SIG-M5 (cell line): ENCODE results near the gene PYGL.
"Not testable (repeated sequence)": the region's sequence is repeated elsewhere in the genome, so short reads cannot be mapped to it uniquely, and the experiment has no call there.

Source experiments
- DNase-seq: peaks from one replicate; lab custom pipeline; 2025; lab: John Stamatoyannopoulos, UW

Gene PYGL

DNA sequence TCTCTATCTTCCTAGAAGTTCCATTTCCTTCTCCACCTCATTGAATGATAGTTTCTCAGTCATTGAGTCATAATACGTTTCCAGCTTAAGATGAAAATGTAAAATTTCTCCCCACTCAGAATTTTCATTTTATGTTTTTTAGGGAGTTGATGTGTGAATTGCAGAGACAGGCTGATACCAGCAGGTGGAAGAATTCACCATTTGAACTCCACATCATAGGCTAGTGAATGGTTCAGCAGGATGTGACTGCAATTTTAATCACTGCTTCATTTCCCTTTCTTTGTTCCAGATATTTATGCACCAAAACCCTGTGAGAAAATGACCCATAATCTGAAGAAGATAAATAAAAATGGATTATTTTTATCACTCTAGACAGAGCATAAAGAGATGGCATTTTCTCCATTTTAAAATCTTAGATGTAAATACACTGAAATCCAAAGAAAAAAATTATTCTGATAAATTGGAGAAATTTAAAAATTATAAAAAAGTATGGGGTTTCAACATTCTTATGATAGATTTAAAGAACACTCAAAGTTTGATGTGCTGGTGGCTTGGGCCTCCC is 10.6 kb upstream of the PYGL start:
- no peak for DNase-seq

DNA sequence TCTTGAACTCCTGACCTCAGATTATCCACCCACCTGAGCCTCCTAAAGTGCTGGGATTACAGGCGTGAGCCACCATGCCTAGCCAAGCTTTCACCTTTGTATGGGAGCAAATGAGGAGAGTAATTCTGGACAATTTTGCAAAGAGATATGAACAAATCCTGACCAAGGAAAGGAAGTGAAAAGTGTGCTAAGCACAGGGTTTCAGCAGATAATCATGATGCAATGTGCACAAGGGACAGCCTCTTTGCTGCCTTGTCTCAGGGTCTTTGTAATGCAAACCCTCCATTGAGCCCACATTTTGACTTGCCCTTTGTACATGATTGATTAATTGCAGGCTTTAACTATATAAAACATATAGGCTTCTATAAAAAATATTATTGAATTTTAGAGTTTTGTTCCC is 9.2 kb upstream of the PYGL start:
- DNase-seq: no peak

DNA sequence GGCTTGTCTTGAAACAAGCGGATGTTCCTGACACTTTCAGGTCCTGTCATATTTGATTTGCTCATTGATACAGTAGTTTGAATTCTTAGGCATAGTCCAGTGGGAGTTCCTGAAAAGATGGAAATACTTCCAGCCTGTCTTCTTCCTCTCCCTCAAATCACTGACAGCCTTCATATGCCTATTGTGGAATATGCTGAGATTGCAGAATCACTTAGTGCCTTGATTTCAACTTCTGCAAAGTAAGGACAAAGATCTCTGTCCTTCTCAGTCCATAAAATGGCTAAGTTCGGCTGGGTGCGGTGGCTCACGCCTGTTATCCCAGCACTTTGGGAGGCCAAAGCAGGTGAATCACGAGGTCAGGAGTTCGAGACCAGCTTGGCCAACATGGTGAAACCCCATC is 6.7 kb upstream of the PYGL start:
- DNase-seq: no peak

DNA sequence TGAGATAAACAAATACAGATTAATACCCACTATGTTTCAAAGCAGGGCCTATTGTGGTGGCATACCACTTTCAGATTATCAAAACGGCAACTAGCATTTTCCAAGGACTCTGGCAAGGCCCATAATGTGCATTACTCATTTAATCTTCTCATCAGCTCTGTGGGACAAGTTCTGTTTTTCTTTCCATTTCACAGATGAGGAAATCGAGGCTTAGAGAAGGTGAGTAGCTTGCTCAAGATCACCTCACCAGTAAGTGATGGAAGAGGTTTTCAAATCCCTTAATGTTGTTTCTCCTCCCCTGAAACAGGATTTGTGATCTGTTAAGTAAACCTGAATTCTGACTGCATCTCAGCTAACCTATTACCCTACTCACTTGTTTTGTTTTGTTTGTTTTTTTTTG is 3.9 kb upstream of the PYGL start:
- DNase-seq: no peak

DNA sequence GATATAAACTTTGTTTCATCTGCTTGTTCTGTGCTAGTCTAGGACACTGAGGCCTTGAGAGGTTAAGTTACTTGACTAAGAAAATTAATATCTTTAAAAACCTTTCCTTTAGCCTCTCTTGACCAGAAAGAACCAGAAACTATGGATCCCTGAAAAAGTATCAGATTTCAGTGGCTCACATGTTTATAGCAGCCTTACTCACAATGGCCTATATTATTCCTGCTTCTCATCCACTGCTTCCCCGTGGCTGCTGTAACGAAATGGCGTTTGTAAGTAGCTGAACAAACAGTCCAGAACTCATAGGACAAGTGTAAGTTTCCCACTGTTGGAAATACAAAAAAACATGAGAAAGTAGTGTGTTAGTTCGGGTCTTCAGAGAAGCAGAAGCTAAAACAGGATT is 3.2 kb upstream of the PYGL start:
- no peak for DNase-seq

DNA sequence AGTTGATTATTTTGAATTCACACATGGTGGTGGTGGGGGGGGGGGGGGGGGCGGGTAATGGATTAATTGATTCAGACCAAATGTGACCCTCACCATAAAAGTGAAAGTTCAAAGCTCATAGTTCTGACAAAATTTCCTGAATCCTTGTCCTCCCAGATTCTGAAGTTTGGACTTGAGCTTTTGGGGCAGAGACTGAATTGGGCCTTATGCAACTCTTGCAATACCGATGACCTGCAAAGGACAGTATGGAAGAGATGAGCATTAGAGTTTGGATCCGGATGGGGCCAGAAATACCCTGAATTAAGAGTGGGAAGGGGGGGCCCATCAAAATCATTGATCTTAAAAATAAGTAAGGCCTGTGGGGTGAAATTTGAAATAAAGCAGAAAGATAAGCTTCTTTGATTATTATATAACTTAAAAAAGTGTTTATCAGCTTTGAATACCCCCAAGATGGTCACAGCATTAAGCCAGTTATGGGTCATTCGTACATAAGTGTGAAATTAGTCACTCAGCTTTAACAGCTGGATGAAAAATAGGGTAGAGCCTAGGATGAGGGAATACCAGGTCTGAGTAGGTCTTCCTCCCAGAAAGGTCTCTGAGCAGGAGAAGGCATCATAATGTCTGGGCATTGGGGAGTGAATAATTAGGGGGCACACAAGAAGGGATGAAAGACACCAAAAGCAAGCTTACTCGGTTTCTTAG is 2.1 kb upstream of the PYGL start:
- no peak for DNase-seq

DNA sequence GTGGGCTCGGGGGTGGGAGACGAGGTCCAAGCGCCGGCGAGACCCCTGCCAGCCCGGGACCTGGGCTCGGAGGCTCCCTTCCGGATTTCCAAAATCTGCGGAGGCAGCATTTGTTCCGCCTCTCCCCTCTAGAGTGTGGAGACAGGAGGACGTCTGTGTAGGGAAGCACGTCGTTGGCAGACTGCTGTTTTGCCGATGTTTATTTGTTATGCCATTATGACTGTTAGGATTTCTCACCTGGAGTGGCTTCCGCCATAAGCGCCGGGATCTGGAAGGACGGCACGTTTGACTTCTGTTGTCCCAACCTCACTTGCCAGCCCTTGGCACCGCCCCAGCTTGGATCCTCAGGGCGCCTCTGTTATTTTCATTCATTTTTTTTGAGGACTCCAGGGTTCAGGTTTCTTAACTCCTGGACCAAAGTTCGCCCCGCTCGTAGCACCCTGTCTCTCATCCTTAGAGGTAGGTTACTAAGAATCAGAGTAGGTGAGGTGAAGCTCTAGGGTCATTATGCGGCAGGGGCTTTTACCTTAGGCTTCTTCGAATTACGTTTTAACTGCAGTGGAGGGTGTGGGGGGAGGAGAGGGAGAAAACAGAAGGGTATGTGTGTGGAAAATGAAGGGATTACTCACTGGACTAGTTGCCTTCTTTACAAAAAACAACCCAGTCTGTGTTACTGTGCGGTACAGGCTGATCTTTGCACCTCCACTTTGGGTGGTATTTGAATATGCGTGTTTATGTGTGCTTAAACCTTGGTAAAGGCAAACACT is 547 bp upstream of the PYGL start:
- DNase-seq: no peak

DNA sequence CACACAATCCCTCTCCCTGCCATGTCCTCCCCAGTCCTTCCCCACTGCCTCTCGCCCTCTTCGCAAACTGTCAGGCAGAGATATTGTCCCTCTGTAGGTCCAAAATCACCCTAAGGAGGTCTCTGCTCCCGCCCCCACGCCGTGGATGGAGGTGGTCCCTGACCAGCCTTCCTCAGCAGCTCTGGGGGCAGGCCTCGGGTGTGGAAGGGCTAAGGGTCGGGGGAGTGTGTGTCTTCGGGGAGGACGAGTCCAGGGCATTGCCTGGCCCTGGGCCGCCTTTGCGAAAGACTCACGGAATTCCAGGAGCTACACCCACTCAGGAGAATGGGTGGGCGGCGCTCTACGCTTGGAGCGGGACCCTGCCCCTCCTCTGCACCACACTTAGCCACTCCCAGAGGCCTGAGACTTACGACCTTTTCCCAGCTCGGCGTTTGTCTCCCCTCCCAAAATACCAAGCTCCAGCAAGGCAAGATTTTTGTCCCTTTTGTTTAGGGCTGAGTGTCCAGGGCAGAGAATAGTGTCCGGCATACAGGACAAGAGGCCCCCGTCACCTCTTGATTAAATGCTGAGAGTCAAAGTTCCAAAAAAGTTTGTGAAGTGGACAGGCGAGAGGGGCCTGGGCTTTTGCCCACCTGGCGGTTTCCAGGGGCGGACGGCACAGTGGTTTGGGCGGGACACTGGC is 881 bp downstream of the PYGL start:
- no peak for DNase-seq

DNA sequence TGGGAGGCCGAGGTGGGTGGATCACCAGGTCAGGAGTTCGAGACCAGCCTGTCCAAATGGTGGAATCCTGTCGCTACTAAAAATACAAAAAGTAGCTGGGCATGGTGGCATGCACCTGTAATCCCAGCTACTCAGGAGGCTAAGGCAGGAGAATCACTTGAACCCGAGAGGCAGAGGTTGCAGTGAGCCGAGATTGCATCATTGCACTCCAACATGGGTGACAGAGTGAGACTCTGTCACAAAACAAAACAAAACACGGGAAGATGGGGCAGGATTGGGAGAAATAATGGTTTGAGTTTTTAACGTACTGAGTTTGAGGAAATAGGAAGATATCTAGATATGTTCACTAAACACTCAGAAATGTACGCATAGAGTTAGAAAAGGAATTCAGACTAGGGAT is 2.6 kb downstream of the PYGL start:
- not testable (repeated sequence) for DNase-seq

DNA sequence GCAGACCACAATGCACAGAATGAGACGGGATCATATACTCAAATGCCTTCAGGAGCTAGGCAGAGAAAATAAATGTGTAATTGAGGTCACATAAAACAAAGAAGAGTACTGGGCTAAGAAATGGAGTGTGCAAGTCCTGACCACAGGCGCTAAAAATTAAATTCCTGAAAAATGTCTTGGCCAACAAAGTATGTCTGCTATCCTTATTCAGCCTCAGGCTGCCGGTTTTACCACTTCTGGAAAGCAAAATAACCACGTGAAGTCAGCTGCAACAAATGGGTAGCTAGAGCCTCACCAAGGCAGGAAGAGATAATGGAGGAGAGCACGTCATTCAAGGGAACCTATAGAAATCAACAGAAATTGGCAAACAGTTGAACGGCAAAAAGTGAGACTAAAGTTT is 3.1 kb downstream of the PYGL start:
- DNase-seq: no peak

DNA sequence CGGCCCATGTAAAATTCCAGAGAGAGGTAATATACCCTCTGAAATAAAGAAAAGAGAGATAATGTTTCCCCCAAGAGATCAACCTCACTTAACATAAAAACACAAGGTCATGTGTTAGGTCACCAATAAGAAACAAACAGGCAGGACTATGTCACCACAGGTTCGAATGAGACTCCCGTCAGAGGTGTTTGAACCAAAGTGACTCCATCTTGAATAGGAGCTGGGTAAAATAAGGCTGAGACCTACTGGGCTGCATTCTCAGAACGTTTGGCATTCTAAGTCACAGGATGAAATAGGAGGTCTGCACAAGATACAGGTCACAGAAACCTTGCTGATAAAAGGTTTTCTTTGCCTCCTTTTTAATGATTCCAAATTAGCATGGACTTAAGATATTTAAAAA is 6.5 kb downstream of the PYGL start:
- DNase-seq: no peak

DNA sequence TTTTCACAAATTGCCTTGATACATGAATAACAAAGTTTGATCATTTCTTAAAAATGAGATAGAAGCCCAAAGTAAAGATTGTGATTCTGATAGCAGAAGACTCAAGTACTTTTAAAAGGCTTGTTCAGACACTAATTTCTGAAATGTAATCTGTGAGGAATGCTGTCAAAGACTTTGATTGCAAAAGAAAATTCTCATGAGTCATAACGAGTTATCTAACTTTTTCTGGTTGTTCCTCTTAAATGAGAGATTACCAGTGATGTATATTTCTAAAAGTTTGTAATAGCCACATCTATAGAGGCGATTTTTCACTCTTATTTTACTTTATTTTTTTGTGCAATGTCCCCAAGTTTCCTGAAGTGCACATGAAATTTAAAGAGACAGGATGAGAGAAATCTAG is 7.0 kb downstream of the PYGL start:
- DNase-seq: peak; percentile 42

DNA sequence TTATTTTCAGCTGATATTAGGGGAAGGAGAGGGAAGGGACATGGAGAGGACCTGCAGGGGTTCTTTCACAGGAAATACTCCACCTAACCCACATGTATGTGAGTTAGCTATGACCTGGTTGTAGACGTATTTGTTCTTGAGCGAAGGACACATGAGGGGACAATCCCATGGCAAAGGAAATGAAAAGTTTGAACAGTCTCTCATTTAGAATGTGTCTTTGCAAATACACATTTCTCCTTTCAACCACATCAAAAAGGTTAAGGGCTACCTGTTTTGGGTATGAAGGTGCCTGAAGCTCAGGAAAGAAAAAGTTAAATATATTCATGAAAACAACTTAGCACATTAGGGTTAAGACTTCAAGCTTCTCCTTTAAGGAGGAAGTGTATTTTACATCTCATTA is 7.4 kb downstream of the PYGL start:
- no peak for DNase-seq

DNA sequence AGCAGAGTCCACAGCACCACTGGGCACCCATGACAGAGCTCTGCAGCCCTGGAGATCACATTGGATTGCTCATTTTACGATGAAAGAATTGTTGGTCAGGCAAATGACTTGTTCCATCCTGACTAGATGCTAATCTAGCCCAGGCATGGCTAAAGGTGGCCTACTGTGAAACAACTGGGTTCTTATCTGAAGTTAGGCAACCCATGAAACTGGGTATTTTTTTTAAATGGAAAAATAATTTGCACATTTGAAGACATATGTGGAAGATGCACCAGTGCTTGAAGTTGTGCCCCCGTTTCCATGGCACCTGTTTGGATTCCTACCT is 8.3 kb downstream of the PYGL start:
- no peak for DNase-seq

DNA sequence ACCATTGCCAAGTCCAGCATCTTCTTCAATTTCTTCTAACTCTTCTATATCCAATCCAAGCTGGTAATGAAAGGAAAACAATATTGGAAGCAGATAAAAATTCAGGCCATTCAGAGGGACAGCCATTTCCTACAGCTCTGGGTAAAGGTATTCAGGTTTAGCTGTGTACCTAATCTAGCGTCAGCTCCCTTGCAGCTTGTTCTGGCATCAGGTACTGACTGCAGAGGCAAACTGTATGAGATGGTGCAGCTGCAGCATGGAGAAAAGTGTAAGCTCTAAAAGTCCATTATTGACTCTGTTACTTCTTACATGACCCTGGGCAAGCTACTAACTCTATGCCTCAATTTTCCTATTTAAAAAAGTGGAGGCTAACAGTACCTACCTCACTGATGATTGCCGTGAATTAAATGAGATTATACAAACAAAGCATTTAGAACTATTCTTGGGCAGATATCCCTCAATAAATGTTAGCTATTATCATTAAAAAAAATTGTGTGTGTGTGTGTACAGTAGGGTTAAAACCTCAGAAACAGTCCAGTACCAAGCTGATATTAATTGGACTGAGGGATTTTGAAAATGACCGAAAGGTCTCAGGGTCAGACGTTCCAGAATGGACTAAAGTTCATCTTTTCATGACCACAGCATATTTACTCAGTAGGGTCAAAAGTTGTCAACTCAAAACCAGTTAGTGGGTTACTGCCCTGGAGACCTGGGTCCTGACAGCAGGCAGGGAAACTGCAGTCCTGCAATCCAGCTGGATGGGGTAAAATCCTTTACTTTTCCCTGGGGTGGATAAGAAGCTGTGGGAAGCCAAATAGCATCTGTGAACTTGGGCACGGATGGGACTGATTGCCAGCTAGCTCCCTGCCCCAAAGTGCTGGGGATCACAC is 8.9 kb downstream of the PYGL start:
- DNase-seq: no peak

DNA sequence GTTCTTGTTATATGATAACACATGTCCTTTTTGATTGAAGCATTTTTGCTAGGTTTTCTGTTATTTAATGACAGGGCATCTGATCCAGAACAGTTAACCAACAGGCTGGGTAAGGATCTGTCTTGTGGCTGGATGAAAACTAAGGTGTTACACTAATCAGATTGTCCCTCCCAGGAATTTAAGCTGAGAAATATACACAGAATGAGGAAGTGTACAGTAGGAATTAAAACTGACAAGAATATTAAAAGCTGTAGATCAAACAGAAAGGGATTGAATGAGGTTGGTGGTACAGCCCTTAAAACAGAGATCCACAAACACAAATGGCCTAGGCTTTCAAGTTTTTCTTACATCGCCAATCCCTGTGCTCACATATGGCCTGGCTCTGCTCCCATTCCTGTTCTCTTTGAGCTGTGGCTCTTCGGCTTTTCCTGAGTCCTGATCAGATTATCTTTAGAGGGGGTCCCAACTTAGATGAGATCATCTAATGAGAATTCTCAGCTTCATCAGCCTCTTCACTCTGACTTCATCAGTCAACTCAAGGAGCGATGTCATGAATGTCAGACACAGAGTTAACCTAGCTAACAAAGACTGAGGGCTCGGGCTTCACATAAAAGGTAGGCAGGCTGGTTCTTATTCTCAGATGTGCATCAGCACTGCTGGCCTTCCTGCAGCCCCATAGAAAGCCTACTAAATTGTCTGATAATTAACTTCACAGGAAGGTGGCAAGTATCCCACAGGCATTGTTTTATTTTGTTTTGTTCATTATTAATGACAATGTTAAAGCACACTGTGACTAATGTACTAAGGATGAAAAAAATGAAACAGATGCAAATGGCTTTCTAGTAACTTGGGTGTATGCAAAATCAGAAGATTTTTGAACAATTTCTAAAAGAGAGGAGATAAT is 11.4 kb downstream of the PYGL start:
- DNase-seq: no peak

DNA sequence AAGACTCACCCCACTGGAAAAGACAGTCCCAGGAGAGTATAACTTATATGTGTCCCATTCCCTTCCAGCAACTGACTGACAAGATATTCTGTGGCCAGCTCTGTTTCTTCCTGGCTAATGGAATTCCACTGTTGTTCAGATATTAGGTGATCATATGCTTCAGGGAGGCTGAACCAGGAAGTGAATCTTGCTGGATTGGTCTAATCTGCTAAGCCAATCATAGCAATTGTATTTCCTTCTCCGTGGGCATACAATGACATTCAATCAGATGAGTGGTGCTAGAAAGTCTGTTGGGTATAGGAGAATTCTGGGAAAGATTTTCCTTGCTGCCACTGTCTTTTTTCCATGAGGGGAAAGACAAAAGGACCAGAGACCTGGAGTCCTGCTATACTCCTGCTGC is 12.1 kb downstream of the PYGL start:
- no peak for DNase-seq

DNA sequence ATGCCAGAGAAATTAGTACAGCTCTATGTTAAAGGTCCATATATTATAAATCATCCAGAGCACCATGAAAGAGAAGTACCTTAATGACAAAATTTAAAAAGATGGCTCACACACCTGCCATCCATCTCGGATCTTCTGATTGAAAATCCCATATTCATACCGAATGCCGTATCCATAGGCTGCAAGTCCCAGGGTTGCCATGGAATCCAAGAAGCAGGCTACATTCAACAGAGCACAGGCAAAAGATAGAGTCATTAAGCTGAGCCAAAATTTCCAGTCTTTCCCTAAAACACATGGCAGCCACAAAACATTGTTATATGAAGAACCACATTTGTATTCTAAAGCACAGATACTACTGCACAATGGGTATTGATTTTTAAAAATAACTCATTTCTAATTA is 12.7 kb downstream of the PYGL start:
- DNase-seq: no peak

DNA sequence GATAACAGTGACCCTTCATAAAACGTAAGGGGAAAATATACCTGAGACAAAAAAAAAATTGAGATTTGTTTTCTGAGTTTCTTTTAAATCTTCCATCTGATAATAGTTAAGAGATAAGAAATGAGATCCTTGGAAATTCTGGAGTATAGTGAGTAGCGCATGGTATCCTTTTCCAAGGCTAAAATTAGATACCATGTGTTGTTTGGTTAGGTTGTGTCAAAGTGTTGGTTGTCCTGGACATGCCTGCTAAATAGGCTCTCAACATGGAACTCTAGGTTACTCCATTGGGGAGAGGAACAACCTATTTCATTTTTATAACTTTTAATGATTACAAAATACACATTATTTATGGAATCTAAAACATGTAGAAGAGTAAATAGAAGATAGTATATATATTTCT is 14.8 kb downstream of the PYGL start:
- DNase-seq: no peak

DNA sequence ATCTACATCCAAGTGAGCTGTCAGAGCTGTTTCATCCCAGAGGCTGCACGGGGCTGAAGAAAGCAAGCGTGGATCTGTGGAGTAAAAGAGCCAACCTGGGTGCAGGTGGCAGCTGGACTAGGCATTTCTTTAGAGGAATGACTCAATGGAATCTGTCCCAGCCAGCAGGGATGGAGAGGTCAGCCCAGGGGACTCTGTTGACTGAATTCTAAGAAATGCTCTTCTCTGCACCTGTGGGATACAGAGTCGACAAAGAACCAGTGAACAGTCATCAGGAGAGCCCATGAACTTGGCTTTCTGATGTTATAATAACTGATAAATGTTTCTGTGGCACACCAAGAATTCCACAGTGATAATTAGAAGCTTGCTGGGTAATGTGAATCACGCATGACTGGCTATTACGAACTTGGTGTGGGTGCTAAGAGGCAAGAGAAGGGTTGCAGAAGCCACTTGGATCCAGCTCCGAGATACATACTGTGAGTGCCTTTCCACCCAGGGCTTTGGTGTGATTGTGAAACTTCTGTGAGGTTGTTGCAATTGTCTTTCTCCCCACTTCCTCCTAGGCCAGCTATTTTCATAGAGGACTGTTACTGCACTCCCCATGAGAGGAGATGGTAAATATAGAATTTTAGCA is 16.2 kb downstream of the PYGL start:
- DNase-seq: peak; percentile 86
